GM23338 (cell line): ENCODE measurements around the gene TMTC2.

Experiments used
- CREB1 ChIP-seq: fragments of 250-450 bp; sonication (Bioruptor Pico); IDR thresholded peaks from 2 replicates; pipeline ENCODE4 v1.5.0; 2020; ENCODE audit warnings: low read depth, mild to moderate bottlenecking, moderate library complexity
- CTCF ChIP-seq, 2 experiments: fragments of 200-600 bp in 1 of 2; sonication (generic) in 1 of 2; conservative IDR thresholded peaks; 2 replicates each; pipeline versions ENCODE4 v1.5.1 to v1.6.1; 2016 to 2017; ENCODE audit warnings: antibody characterized with exemption in 2 of 2, low read depth in 2 of 2, mild to moderate bottlenecking in 2 of 2, moderate library complexity in 1 of 2
- ETS1 ChIP-seq: IDR thresholded peaks from 2 replicates; pipeline ENCODE4 v1.6.1; 2016; ENCODE audit warnings: antibody characterized with exemption
- EZH2 ChIP-seq: fragments of 200-600 bp; sonication (generic); IDR thresholded peaks from one replicate; pipeline ENCODE4 v1.8.0; 2017; ENCODE audit warnings: antibody characterized with exemption, mild to moderate bottlenecking, low read depth; ENCODE audit not compliant: unreplicated experiment
- EZH2phosphoT487 ChIP-seq: fragments of 200-600 bp; sonication (generic); IDR thresholded peaks from one replicate; pipeline ENCODE4 v1.8.1; 2018; ENCODE audit warnings: antibody characterized with exemption; ENCODE audit not compliant: unreplicated experiment
- JUNB ChIP-seq: IDR thresholded peaks from one replicate; pipeline ENCODE4 v1.6.1; 2016; ENCODE audit warnings: antibody characterized with exemption; ENCODE audit not compliant: unreplicated experiment
- POLR2AphosphoS5 ChIP-seq: IDR thresholded peaks from 2 replicates; pipeline ENCODE4 v1.6.1; 2016; ENCODE audit warnings: antibody characterized with exemption, low read depth
- REST ChIP-seq: IDR thresholded peaks from one replicate; pipeline ENCODE4 v1.6.1; 2018; ENCODE audit warnings: antibody characterized with exemption; ENCODE audit not compliant: unreplicated experiment
- ZNF114 ChIP-seq: fragments of 250-450 bp; sonication (Bioruptor Pico); IDR thresholded peaks from 2 replicates; pipeline ENCODE4 v1.5.0; 2020; ENCODE audit warnings: mild to moderate bottlenecking, moderate library complexity

GRCh38 chr12:83089575-83089974 lies 402.9 kb downstream of the TMTC2 start:
- TF ChIP-seq EZH2 (no peak), CTCF (conservative IDR thresholded peaks at IDR 0.05; ENCODE audit: low read depth in 2 of 2) (no peak), POLR2AphosphoS5 (no peak), REST (no peak), CREB1 (CRISPR knock-in tag) (no peak), EZH2phosphoT487 (no peak), JUNB (no peak), ZNF114 (CRISPR knock-in tag) (no peak), ETS1 (no peak)
